Kasumi-1 (cell line): Measurements from ENCODE around the gene NAB1.

Source experiments
- DNase-seq, 2 experiments: peaks; one replicate each; lab custom pipeline; 2025; lab: John Stamatoyannopoulos, UW

Gene NAB1

GRCh38 chr2:190637281-190637734 is 11.6 kb upstream of the NAB1 start:
- DNase-seq: no peak

- no peak for DNase-seq
Measured at GRCh38 chr2:190637903-190638618, 10.8 kb upstream of the NAB1 start.

- no peak for DNase-seq
Measured at GRCh38 chr2:190640117-190640516, 8.8 kb upstream of the NAB1 start.

GRCh38 chr2:190641469-190641868 is 7.4 kb upstream of the NAB1 start:
- DNase-seq: no peak

- no peak for DNase-seq
Measured at GRCh38 chr2:190646780-190647522, 1.9 kb upstream of the NAB1 start.

GRCh38 chr2:190648289-190649034 is 421 bp upstream of the NAB1 start:
- peak; percentile 88 to 91 for DNase-seq

GRCh38 chr2:190649798-190650390 is 1.0 kb downstream of the NAB1 start:
- DNase-seq: peak; percentile 70 to 81

- no peak for DNase-seq
Measured at GRCh38 chr2:190651413-190651812, 2.5 kb downstream of the NAB1 start.

GRCh38 chr2:190653231-190653630 is 4.3 kb downstream of the NAB1 start:
- no peak for DNase-seq

- DNase-seq: no peak
Measured at GRCh38 chr2:190653931-190654330, 5.0 kb downstream of the NAB1 start.

GRCh38 chr2:190655113-190655512 is 6.2 kb downstream of the NAB1 start:
- DNase-seq: no peak

GRCh38 chr2:190655570-190655969 is 6.7 kb downstream of the NAB1 start:
- DNase-seq: no peak

- no peak for DNase-seq
Measured at GRCh38 chr2:190656301-190656700, 7.4 kb downstream of the NAB1 start.

- DNase-seq: no peak
Measured at GRCh38 chr2:190657474-190658255, 8.8 kb downstream of the NAB1 start.

GRCh38 chr2:190659553-190659952 is 10.7 kb downstream of the NAB1 start:
- no peak for DNase-seq

- no peak for DNase-seq
Measured at GRCh38 chr2:190662754-190663153, 13.9 kb downstream of the NAB1 start.

- no peak for DNase-seq
Measured at GRCh38 chr2:190663348-190663747, 14.5 kb downstream of the NAB1 start.

GRCh38 chr2:190663839-190664238 is 15.0 kb downstream of the NAB1 start:
- DNase-seq: no peak

GRCh38 chr2:190664240-190664639 is 15.4 kb downstream of the NAB1 start:
- no peak for DNase-seq

GRCh38 chr2:190666895-190667294 is 18.0 kb downstream of the NAB1 start:
- DNase-seq: peak in 1 of 2 experiments; percentile 43

- DNase-seq: no peak
Measured at GRCh38 chr2:190668892-190669291, 20.0 kb downstream of the NAB1 start.
